HG03558 (cell line): ENCODE measurements around the gene RPL13.

Experiments
- ATAC-seq: cut with Tn5 transposase; IDR thresholded peaks from one replicate; pipeline ENCODE4 v1.9.1; 2021; ENCODE audit warnings: moderate number of reproducible peaks; ENCODE audit not compliant: unreplicated experiment; ENCODE audit errors: extremely low read depth

Gene RPL13

GRCh38 chr16:89544713-89545043 lies 15.8 kb upstream of the RPL13 start:
- no peak for ATAC-seq

- no peak for ATAC-seq
These were observed 15.2 kb upstream of the RPL13 start for GRCh38 chr16:89545044-89545830.

- ATAC-seq: no peak
These were observed 14.5 kb upstream of the RPL13 start for GRCh38 chr16:89545831-89546574.

GRCh38 chr16:89546781-89547180 lies 13.7 kb upstream of the RPL13 start:
- no peak for ATAC-seq

GRCh38 chr16:89547291-89547690 lies 13.2 kb upstream of the RPL13 start:
- no peak for ATAC-seq

GRCh38 chr16:89547860-89548259 lies 12.6 kb upstream of the RPL13 start:
- ATAC-seq: no peak

- no peak for ATAC-seq
These were observed 12.0 kb upstream of the RPL13 start for GRCh38 chr16:89548344-89549006.

GRCh38 chr16:89549007-89549700 lies 11.3 kb upstream of the RPL13 start:
- no peak for ATAC-seq

- no peak for ATAC-seq
These were observed 10.0 kb upstream of the RPL13 start for GRCh38 chr16:89550421-89551007.

GRCh38 chr16:89552329-89552728 lies 8.2 kb upstream of the RPL13 start:
- ATAC-seq: no peak

- ATAC-seq: no peak
These were observed 7.6 kb upstream of the RPL13 start for GRCh38 chr16:89552913-89553312.

GRCh38 chr16:89553733-89554132 lies 6.7 kb upstream of the RPL13 start:
- no peak for ATAC-seq

- ATAC-seq: no peak
These were observed 6.1 kb upstream of the RPL13 start for GRCh38 chr16:89554343-89554742.

GRCh38 chr16:89555265-89555664 lies 5.2 kb upstream of the RPL13 start:
- no peak for ATAC-seq

- no peak for ATAC-seq
These were observed 4.7 kb upstream of the RPL13 start for GRCh38 chr16:89555780-89556179.

- ATAC-seq: no peak
These were observed 3.5 kb upstream of the RPL13 start for GRCh38 chr16:89556750-89557689.

- ATAC-seq: no peak
These were observed 2.6 kb upstream of the RPL13 start for GRCh38 chr16:89557690-89558490.

- ATAC-seq: no peak
These were observed 831 bp downstream of the RPL13 start for GRCh38 chr16:89561142-89561883.
